ENCODE measurements around the gene PLSCR4.

PLSCR4 gene

DNA sequence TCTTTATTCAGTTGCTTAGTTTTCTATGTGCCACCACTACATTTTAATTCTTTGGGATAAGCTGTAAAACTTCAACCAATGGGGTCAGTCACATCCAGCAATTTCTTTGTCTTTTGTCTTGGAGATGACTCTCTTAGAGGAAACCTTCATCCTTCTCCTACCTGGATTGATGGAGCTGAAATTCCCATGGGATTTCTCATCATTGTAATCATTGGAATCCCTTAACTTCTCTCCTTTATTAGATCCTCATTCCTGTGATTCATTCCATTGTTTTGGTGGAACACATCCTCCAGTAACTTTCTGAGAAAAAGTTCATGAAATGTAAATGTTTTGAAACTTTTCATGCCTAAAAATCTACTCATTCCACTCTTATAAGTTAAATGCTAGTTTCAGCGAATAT, 80.3 kb downstream of the PLSCR4 start:
- Histone ChIP-seq H3K9me3 (ENCODE audit: control insufficient read depth in 2 of 2, low read length in 2 of 2) (no peaks in the 10 kb centered on the region), H3K4me1 (ENCODE audit: control insufficient read depth, insufficient read depth, low read length) (peaks cover 3% of the 10 kb centered on the region), H3K4me3 (ENCODE audit: low read length in 2 of 2) (no peak overlapping the region), H3K36me3 (ENCODE audit: control insufficient read depth in 2 of 2, insufficient read depth in 2 of 2, low read length in 2 of 2) (no peaks in the 10 kb centered on the region), H3K27ac (ENCODE audit: low read length) (no peak overlapping the region), H3K27me3 (ENCODE audit: control insufficient read depth in 1 of 2, insufficient read depth in 2 of 2, low read length in 2 of 2) (no peaks in the 10 kb centered on the region), H3K9ac (ENCODE audit: low read length in 2 of 2) (no peak overlapping the region)

DNA sequence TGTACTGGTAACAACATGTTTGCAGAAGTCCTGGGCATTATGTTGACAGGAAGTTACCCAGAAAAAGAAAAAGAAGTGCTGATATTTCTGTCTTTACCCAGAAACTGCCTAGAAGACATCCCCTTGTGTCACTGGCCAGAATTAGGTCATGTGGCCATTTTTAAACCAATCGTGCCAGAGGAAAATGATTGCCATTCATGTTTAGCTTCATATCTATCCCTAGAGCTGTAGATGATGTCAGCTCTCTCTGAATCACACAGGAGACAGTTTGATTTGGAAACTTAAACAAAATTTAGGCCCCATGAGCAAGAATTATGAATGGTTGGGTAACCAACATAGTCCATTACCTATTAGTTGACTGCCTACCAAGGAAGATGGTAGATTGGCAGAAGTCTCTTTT, 81.0 kb downstream of the PLSCR4 start:
- Histone ChIP-seq H3K36me3 (ENCODE audit: control insufficient read depth in 2 of 2, insufficient read depth in 2 of 2, low read length in 2 of 2) (no peaks in the 10 kb centered on the region), H3K4me1 (ENCODE audit: control insufficient read depth, insufficient read depth, low read length) (peaks cover 3% of the 10 kb centered on the region), H3K9me3 (ENCODE audit: control insufficient read depth in 2 of 2, low read length in 2 of 2) (no peaks in the 10 kb centered on the region), H3K27me3 (ENCODE audit: control insufficient read depth in 1 of 2, insufficient read depth in 2 of 2, low read length in 2 of 2) (no peaks in the 10 kb centered on the region), H3K4me3 (ENCODE audit: low read length in 2 of 2) (no peak overlapping the region), H3K27ac (ENCODE audit: low read length) (no peak overlapping the region), H3K9ac (ENCODE audit: low read length in 2 of 2) (no peak overlapping the region)

DNA sequence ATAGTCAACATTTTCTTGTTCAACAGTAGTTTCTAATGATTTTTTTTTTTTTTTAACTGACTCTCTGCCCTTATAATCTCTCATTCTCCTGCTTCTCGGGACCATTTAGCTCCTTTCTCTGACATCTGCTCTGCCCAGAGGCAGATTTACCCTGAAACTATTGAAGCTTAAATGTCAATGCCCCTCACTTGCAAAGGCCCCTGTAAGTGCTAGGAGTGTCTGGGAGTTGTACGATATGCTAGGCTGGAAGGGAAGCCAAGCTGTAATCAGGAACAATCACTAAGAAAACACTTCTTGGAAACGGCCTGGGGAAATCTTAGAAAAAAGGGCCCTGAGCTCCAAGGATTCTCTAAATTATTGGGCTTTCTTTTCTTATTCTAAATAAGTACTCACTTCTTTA, 84.1 kb downstream of the PLSCR4 start:
- H3K27me3 ChIP-seq (ENCODE audit: control insufficient read depth in 1 of 2, insufficient read depth in 2 of 2, low read length in 2 of 2) = no peaks in the 10 kb centered on the region
- no peaks in the 10 kb centered on the region for H3K36me3 ChIP-seq (ENCODE audit: control insufficient read depth in 2 of 2, insufficient read depth in 2 of 2, low read length in 2 of 2)
- H3K9me3 ChIP-seq (ENCODE audit: control insufficient read depth in 2 of 2, low read length in 2 of 2) = no peaks in the 10 kb centered on the region
- H3K4me3 ChIP-seq (ENCODE audit: low read length in 2 of 2) = peak overlapping the region; percentile 12 to 23
- H3K4me1 ChIP-seq (ENCODE audit: control insufficient read depth, insufficient read depth, low read length) = peaks cover 14% of the 10 kb centered on the region
- no peak overlapping the region for H3K9ac ChIP-seq (ENCODE audit: low read length in 2 of 2)
- peak overlapping the region; percentile 37 for H3K27ac ChIP-seq (ENCODE audit: low read length)

DNA sequence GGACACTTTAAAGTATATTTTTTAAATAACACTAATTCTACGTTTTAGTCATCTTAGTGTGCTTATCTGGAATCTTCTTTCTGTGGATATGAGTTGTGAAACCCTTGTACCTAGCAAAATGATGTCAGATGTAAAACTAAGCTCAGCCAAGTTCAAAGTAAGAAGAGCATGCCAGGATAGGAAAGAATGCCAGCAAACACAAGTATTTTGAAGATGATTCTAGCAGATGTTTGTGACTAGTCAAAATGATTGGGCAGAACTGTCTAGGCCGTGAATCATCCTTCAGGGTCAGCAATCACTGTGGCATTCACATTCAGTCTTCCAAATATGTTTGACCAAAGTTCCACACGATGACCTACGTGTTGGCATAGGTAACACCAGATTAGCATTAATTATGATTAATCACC, 84.5 kb downstream of the PLSCR4 start:
- Histone ChIP-seq H3K27ac (ENCODE audit: low read length) (peak overlapping the region; percentile 37), H3K36me3 (ENCODE audit: control insufficient read depth in 2 of 2, insufficient read depth in 2 of 2, low read length in 2 of 2) (no peaks in the 10 kb centered on the region), H3K4me1 (ENCODE audit: control insufficient read depth, insufficient read depth, low read length) (peaks cover 14% of the 10 kb centered on the region), H3K27me3 (ENCODE audit: control insufficient read depth in 1 of 2, insufficient read depth in 2 of 2, low read length in 2 of 2) (no peaks in the 10 kb centered on the region), H3K9ac (ENCODE audit: low read length in 2 of 2) (no peak overlapping the region), H3K9me3 (ENCODE audit: control insufficient read depth in 2 of 2, low read length in 2 of 2) (no peaks in the 10 kb centered on the region), H3K4me3 (ENCODE audit: low read length in 2 of 2) (peak overlapping the region; percentile 12 to 23)

DNA sequence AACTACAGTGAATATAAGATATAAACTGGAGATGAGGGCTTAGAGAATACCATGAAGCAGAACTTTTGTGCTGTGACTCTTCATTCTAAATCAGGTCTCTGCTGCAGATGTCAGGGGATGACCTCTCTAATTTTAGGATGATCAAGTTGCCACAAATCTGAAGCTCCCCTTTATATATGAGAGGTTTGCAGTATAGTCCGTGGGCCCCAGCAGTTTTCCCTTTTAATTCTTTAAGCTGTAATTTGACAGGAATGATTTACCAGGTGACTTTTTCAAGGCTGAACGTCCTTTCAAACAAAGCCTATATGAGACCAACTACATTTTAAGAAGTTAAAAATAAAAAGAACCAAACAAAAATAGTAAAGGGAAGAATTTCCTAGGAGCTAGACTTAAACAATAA, 85.0 kb downstream of the PLSCR4 start:
- no peaks in the 10 kb centered on the region for H3K9me3 ChIP-seq (ENCODE audit: control insufficient read depth in 2 of 2, low read length in 2 of 2)
- no peaks in the 10 kb centered on the region for H3K36me3 ChIP-seq (ENCODE audit: control insufficient read depth in 2 of 2, insufficient read depth in 2 of 2, low read length in 2 of 2)
- H3K27me3 ChIP-seq (ENCODE audit: control insufficient read depth in 1 of 2, insufficient read depth in 2 of 2, low read length in 2 of 2) = no peaks in the 10 kb centered on the region
- H3K4me1 ChIP-seq (ENCODE audit: control insufficient read depth, insufficient read depth, low read length) = peaks cover 14% of the 10 kb centered on the region
- H3K9ac ChIP-seq (ENCODE audit: low read length in 2 of 2) = peak overlapping the region in 1 of 2 donors; percentile 10
- peak overlapping the region in 1 of 2 donors; percentile 24 for H3K4me3 ChIP-seq (ENCODE audit: low read length in 2 of 2)
- H3K27ac ChIP-seq (ENCODE audit: low read length) = peak overlapping the region; percentile 7

DNA sequence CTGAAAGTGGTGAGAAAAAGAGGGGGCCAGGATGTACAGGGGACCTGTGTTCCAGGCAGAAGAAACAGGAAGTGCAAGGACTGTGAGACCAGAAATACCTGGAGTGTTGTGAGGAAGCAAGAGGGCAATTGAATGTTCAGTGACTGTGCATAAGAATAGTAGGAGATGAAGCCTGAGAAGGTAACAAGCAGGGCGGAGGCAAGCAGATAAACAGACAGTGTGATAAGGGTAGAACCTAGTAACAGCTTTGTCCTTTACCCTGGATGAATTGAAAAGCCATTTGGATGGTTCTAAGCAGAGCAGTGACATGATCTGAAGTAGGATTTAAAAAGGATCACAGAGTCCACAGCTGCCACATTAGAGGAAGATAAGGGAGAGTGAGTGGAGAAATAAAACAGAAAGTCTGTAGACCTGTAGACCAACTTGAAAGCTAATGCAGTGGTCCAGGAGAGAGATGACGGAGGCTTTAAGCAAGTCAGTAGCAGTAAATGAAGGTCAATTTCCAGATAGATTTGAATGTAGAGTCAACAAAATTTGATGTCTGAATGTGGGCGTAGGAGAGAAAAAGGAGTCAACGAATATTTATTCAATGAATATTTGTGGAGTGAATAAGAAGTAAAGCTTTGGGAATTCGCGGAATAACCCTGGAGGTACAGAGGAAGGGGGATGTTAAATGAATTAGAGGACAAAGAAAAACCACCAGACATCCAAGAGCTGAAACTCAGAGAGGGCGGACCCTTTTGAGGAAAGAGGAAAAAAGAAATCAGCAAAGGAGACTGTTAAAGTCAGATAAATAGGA, 85.7 kb downstream of the PLSCR4 start:
- no peaks in the 10 kb centered on the region for H3K9me3 ChIP-seq (ENCODE audit: control insufficient read depth in 2 of 2, low read length in 2 of 2)

DNA sequence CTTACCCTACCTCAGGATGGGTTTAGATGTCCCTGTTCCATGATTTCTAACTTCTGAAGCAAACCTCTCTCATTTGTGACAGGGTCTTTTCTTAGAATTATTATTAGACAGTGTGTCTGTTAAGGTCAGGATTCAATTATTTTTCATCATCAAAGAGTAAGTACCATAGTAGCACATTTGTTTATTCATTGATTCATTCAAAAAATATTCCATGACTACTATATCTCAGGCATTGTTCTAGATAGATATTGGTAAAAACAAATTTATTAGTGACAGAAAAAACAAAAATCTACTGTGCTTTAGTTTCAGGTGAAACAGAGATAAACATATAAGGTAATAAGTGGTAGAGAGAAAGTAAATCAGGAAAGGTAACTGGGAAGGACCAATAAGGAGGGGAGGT, 86.4 kb downstream of the PLSCR4 start:
- no peak overlapping the region for H3K27ac ChIP-seq (ENCODE audit: low read length)
- H3K9me3 ChIP-seq (ENCODE audit: control insufficient read depth in 2 of 2, low read length in 2 of 2) = no peaks in the 10 kb centered on the region
- no peak overlapping the region for H3K9ac ChIP-seq (ENCODE audit: low read length in 2 of 2)
- H3K36me3 ChIP-seq (ENCODE audit: control insufficient read depth in 2 of 2, insufficient read depth in 2 of 2, low read length in 2 of 2) = no peaks in the 10 kb centered on the region
- H3K4me3 ChIP-seq (ENCODE audit: low read length in 2 of 2) = no peak overlapping the region
- peaks cover 14% of the 10 kb centered on the region for H3K4me1 ChIP-seq (ENCODE audit: control insufficient read depth, insufficient read depth, low read length)
- no peaks in the 10 kb centered on the region for H3K27me3 ChIP-seq (ENCODE audit: control insufficient read depth in 1 of 2, insufficient read depth in 2 of 2, low read length in 2 of 2)

More for the DNA sequence above, 85.7 kb downstream of the PLSCR4 start:
- H3K27me3 ChIP-seq (ENCODE audit: control insufficient read depth in 1 of 2, insufficient read depth in 2 of 2, low read length in 2 of 2) = no peaks in the 10 kb centered on the region
- peaks cover 14% of the 10 kb centered on the region for H3K4me1 ChIP-seq (ENCODE audit: control insufficient read depth, insufficient read depth, low read length)
- H3K9ac ChIP-seq (ENCODE audit: low read length in 2 of 2) = no peak overlapping the region
- peak overlapping the region; percentile 7 for H3K27ac ChIP-seq (ENCODE audit: low read length)
- no peaks in the 10 kb centered on the region for H3K36me3 ChIP-seq (ENCODE audit: control insufficient read depth in 2 of 2, insufficient read depth in 2 of 2, low read length in 2 of 2)
- H3K4me3 ChIP-seq (ENCODE audit: low read length in 2 of 2) = peak overlapping the region in 1 of 2 donors; percentile 50

DNA sequence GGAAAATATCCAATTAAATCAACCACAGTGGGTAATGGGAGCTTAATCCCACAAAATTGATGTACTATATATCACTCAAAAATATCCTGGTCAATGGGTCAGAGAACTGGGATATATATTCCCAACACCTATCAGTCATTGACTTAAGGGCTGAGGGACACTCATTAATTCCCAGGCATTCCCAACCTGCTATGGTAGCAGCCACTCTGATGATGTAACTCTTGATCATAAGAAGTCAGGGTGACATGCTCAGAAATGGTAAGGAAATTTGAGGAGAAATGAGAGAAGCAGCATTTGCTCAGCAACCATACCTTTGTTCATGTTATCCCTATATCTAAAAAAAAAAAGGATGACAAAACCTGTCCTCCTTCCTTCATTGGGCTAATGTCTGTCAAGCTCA, 86.8 kb downstream of the PLSCR4 start:
- Histone ChIP-seq H3K9me3 (ENCODE audit: control insufficient read depth in 2 of 2, low read length in 2 of 2) (no peaks in the 10 kb centered on the region), H3K36me3 (ENCODE audit: control insufficient read depth in 2 of 2, insufficient read depth in 2 of 2, low read length in 2 of 2) (no peaks in the 10 kb centered on the region), H3K9ac (ENCODE audit: low read length in 2 of 2) (no peak overlapping the region), H3K4me3 (ENCODE audit: low read length in 2 of 2) (no peak overlapping the region), H3K27me3 (ENCODE audit: control insufficient read depth in 1 of 2, insufficient read depth in 2 of 2, low read length in 2 of 2) (no peaks in the 10 kb centered on the region), H3K4me1 (ENCODE audit: control insufficient read depth, insufficient read depth, low read length) (peaks cover 14% of the 10 kb centered on the region), H3K27ac (ENCODE audit: low read length) (no peak overlapping the region)

DNA sequence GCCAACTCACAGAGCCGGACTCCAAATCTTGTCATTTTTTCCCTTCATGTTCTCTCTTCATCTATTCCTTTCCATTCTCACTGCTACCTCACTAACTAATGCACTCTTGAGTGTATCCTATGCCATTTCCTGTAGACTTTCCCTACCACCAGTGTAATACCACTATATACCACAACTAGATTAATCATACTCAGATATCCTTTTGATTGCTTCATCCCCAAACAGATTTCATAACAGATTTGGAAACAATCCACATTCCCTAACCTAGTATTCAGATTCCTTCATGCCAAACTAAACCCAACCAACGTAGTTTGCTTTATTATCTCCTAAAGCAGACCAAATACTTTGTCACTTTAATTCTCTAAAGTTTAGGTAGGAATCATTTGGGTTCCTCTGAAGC, 87.3 kb downstream of the PLSCR4 start:
- no peak overlapping the region for H3K27ac ChIP-seq (ENCODE audit: low read length)
- H3K27me3 ChIP-seq (ENCODE audit: control insufficient read depth in 1 of 2, insufficient read depth in 2 of 2, low read length in 2 of 2) = no peaks in the 10 kb centered on the region
- no peaks in the 10 kb centered on the region for H3K9me3 ChIP-seq (ENCODE audit: control insufficient read depth in 2 of 2, low read length in 2 of 2)
- H3K4me1 ChIP-seq (ENCODE audit: control insufficient read depth, insufficient read depth, low read length) = peaks cover 14% of the 10 kb centered on the region
- H3K4me3 ChIP-seq (ENCODE audit: low read length in 2 of 2) = no peak overlapping the region
- H3K9ac ChIP-seq (ENCODE audit: low read length in 2 of 2) = no peak overlapping the region
- H3K36me3 ChIP-seq (ENCODE audit: control insufficient read depth in 2 of 2, insufficient read depth in 2 of 2, low read length in 2 of 2) = no peaks in the 10 kb centered on the region

DNA sequence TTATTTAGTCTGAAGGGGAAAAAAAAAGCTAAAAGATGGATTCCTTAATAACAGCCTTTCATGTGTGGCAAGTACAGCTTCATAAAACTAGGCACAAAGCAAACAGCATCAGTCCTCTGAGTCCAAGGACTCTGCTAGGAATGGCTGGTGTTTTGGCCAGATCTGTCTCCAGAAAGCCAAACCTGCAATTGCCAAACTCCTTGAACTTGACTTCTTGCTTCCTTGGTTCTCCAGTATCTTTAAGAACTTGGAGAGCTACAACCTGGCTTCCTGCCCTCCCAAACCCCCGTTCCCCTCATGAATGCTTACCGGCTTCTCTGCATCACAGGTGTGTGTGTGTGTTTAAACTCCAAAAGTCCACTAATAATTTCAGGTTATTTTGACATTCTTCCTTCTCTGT, 88.3 kb downstream of the PLSCR4 start:
- H3K36me3 ChIP-seq (ENCODE audit: control insufficient read depth in 2 of 2, insufficient read depth in 2 of 2, low read length in 2 of 2) = no peaks in the 10 kb centered on the region
- H3K27ac ChIP-seq (ENCODE audit: low read length) = peak overlapping the region; percentile 98
- H3K9me3 ChIP-seq (ENCODE audit: control insufficient read depth in 2 of 2, low read length in 2 of 2) = no peaks in the 10 kb centered on the region
- peaks cover 14% of the 10 kb centered on the region for H3K4me1 ChIP-seq (ENCODE audit: control insufficient read depth, insufficient read depth, low read length)
- H3K4me3 ChIP-seq (ENCODE audit: low read length in 2 of 2) = peak overlapping the region; percentile 40 to 98
- H3K27me3 ChIP-seq (ENCODE audit: control insufficient read depth in 1 of 2, insufficient read depth in 2 of 2, low read length in 2 of 2) = no peaks in the 10 kb centered on the region
- H3K9ac ChIP-seq (ENCODE audit: low read length in 2 of 2) = peak overlapping the region; percentile 31 to 98

DNA sequence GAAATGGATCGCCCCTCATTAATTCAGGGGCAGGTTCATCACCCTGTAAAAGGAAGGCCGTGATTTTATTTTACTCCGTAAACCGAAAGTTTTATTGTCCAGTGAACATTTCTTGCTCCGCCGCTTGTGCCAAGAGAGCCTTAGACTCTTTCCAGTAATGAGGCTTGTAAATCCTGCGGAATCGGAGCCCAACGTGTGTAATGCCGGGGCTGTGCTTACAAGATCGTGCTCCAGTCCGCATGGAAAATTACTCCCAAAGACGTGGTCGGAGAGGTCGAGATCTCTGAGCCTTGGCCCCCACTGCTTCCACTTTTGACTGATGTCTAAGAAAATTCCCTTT, 89.3 kb downstream of the PLSCR4 start:
- Histone ChIP-seq H3K9me3 (ENCODE audit: control insufficient read depth in 2 of 2, low read length in 2 of 2) (no peaks in the 10 kb centered on the region), H3K9ac (ENCODE audit: low read length in 2 of 2) (peak overlapping the region; percentile 96 to 98), H3K4me1 (ENCODE audit: control insufficient read depth, insufficient read depth, low read length) (peaks cover 17% of the 10 kb centered on the region), H3K27me3 (ENCODE audit: control insufficient read depth in 1 of 2, insufficient read depth in 2 of 2, low read length in 2 of 2) (no peaks in the 10 kb centered on the region), H3K36me3 (ENCODE audit: control insufficient read depth in 2 of 2, insufficient read depth in 2 of 2, low read length in 2 of 2) (no peaks in the 10 kb centered on the region), H3K27ac (ENCODE audit: low read length) (peak overlapping the region; percentile 98), H3K4me3 (ENCODE audit: low read length in 2 of 2) (peak overlapping the region; percentile 91 to 98)
